ENCODE results near the gene TTLL7.

GRCh38 chr1:83995649-83996048 is 3.3 kb downstream of the TTLL7 start:
- TF ChIP-seq CTCF (IDR thresholded peaks at IDR 0.05), result no peak
- TF ChIP-seq POLR2A (IDR thresholded peaks at IDR 0.05), result no peak

All from tibial nerve (tissue), 3 donors.